ENCODE results near the gene CRABP2. TPM values are rescaled to one million over a fixed set of nuclear protein-coding genes. Genes with fewer than 3 reads are reported as not detected.

The CRABP2 gene
- total RNA-seq, 2 experiments from 2014 or later: 0.78 to 0.90 TPM

DNA sequence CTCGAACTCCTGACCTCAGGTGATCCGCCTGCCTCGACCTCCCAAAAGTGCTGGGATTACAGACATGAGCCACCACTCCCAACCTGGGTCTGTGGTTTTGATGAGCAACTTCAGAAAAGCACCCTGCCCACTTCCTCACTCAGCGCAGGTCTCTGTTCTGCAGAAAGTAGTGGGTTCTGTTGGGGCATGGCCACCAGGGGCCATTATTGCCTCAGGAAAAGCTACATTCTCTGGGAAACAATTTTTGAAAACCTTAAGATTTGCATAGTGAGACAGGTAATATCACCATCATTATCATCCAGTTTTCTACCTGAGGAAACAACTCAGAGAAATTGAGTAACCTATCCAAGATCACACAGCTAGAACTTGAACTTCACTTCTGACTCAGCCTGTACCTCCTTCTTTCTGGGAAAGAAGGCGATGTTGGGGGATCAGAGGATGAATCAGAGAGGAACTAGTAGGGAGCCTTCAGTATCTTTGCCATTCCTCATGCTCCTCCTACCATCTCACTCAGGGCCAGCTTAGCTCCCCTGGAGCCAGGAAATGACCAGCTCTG lies 21.1 kb downstream of the CRABP2 start:
- peaks cover 20% of the 10 kb centered on the region for H3K4me1 Mint-ChIP-seq (ENCODE audit: low read depth)
- ATAC-seq: peak; percentile 79
- H3K27ac Mint-ChIP-seq: no peak overlapping the region
- TF ChIP-seq, protein P1, sequence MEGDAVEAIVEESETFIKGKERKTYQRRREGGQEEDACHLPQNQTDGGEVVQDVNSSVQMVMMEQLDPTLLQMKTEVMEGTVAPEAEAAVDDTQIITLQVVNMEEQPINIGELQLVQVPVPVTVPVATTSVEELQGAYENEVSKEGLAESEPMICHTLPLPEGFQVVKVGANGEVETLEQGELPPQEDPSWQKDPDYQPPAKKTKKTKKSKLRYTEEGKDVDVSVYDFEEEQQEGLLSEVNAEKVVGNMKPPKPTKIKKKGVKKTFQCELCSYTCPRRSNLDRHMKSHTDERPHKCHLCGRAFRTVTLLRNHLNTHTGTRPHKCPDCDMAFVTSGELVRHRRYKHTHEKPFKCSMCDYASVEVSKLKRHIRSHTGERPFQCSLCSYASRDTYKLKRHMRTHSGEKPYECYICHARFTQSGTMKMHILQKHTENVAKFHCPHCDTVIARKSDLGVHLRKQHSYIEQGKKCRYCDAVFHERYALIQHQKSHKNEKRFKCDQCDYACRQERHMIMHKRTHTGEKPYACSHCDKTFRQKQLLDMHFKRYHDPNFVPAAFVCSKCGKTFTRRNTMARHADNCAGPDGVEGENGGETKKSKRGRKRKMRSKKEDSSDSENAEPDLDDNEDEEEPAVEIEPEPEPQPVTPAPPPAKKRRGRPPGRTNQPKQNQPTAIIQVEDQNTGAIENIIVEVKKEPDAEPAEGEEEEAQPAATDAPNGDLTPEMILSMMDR (IDR thresholded peaks at IDR 0.05): peak; percentile 21
- H3K9me3 Mint-ChIP-seq: no peaks in the 10 kb centered on the region
- intact Hi-C loops (cut with micrococcal nuclease): loop anchor here (2.0 to 10.0 kb wide), 2 partner anchors 40 to 210 kb away; partner anchors contain the start of gene PEAR1
- POLR2A ChIA-PET: interaction anchor here (0.6 to 1.6 kb wide), 4 partner anchors 14 to 55 kb away, joined by 3 to 4 read pairs (median 3); no protein-coding TSS in a partner anchor
- no peaks in the 10 kb centered on the region for H3K36me3 Mint-ChIP-seq (ENCODE audit: low read depth)
- H3K27me3 Mint-ChIP-seq: peaks cover 27% of the 10 kb centered on the region
- CTCF ChIA-PET: interaction anchor here (0.6 to 13.3 kb wide), 13 partner anchors 21 to 244 kb away, joined by 3 to 396 read pairs (median 8); partner anchors contain the start of genes CRABP2, ISG20L2, METTL25B and NTRK1
- H3K4me3 Mint-ChIP-seq: no peak overlapping the region
- DNase-seq: peak; percentile 65

DNA sequence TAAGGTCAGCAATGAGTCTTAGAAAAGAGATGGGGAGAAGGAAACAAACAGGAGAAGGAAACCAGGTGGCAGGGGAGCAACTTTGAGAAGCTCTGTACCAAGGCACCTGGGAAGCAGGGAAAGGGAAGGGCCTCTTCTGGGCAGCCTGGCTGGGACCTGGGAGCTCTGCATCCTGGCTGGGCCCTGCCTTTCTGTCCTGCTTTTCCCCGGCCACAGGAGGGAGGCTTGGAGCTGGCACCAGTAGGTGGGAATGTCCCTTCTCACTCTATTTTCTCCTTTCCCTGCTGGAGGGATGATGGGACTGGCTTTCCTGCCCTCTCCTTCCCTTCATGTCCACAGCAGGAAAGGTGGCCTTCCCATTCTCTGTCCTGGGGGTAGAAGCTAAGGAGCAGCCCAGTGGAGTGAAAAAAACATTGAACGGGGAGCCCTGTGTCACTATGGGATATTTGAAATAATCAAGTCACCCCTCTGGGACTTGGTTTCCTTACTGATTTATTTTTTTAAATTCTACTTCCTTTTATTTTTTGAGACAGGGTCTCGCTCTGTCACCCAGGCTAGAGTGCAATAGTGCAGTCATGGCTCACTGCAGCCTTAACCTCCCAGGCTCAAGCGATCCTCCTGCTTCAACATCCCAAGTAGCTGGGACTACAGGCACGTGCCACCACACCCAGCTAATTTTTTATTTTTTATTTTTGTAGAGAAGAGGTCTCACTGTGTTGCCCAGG lies 23.1 kb downstream of the CRABP2 start:
- ChIA-PET CTCF (interaction anchor here (0.7 to 7.5 kb wide), 11 partner anchors 9 to 207 kb away, joined by 3 to 43 read pairs (median 3); partner anchors contain the start of gene METTL25B), POLR2A (interaction anchor here (1.1 kb wide), 1 partner anchor 10 kb away, joined by 4 read pairs; no protein-coding TSS in a partner anchor)
- intact Hi-C loops (cut with micrococcal nuclease): loop anchor here (10.0 kb wide), 1 partner anchor 212 kb away; the partner anchor contains the start of gene PEAR1
- no peaks in the 10 kb centered on the region for H3K36me3 Mint-ChIP-seq (ENCODE audit: low read depth)
- H3K27ac Mint-ChIP-seq: no peak overlapping the region
- peaks cover 29% of the 10 kb centered on the region for H3K4me1 Mint-ChIP-seq (ENCODE audit: low read depth)
- H3K27me3 Mint-ChIP-seq: peaks cover 35% of the 10 kb centered on the region
- DNase-seq (no peak), ATAC-seq (no peak)
- no peaks in the 10 kb centered on the region for H3K9me3 Mint-ChIP-seq
- TF ChIP-seq, protein P1 (IDR thresholded peaks at IDR 0.05): no peak
- H3K4me3 Mint-ChIP-seq: no peak overlapping the region

DNA sequence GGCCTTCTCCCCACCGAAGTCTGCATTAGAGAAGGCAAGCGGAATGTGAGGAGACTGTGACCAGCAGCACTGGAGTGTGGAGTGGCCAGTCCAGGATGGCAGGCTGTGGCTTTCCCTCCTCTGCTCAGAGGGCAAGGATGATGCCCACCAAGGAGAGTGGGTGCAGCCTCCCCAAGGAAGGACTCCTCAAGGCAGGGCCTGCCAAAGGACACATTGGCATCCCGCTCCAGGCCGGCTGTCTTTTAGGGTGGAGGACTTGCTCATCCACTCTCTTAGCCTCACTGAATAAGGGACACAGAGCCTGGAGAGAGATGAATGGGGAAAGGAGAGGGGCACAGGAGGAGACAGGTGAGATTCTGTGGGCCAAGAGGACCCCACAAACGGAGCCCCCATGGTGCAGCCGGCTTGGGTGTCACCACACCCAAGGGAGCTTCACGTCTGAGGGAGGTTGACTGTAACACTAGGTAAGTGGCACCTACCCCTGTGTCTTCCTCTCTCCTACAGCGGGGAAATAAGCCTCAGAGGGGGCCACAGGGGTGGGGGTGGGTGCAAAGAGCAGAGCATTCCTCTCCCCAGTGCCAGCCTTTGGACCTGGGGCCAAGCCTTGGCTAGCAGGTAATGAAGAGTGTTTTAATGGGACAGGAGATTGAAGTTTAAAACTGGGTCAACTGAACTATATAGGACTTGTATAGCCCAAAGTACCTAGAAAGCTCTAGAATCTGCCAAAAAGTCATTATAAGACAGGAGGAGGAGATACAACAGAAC lies 24.0 kb downstream of the CRABP2 start:
- POLR2A ChIA-PET: no interaction called here
- ATAC-seq: no peak

DNA sequence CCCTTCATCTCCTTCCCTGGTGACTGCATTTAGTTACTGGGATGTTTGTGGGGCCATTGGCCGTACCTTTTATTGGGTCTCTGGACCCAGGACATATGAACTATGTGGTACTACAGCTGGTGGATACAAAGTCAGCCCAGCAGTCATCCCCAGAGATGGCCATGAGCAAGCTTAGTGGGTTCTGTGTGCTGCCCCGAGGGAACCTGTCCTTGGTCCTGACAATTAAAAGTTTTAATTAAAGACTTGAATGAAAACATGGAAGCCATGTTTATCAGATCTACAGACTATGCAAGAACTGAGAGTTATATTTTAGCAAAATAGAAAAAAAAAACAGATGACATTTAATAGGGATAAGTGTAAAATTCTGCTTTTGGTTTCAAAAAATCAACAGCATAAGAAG lies 25.3 kb downstream of the CRABP2 start:
- Mint-ChIP-seq H3K36me3 (ENCODE audit: low read depth) (no peaks in the 10 kb centered on the region), H3K4me3 (no peak overlapping the region), H3K4me1 (ENCODE audit: low read depth) (peaks cover 31% of the 10 kb centered on the region), H3K27ac (no peak overlapping the region), H3K9me3 (no peaks in the 10 kb centered on the region), H3K27me3 (peaks cover 50% of the 10 kb centered on the region)
- TF ChIP-seq, protein P1 (IDR thresholded peaks at IDR 0.05): no peak
- ATAC-seq (no peak), DNase-seq (no peak)
- intact Hi-C loops (cut with micrococcal nuclease): loop anchor here (10.0 kb wide), 1 partner anchor 215 kb away; the partner anchor contains the start of gene PEAR1
- CTCF ChIA-PET: interaction anchor here (1.0 to 7.5 kb wide), 9 partner anchors 10 to 295 kb away, joined by 4 to 85 read pairs (median 15); partner anchors contain the start of gene METTL25B
- POLR2A ChIA-PET: interaction anchor here (0.7 kb wide), 1 partner anchor 9 kb away, joined by 3 read pairs; no protein-coding TSS in a partner anchor

More for the DNA sequence above, 24.0 kb downstream of the CRABP2 start:
- H3K36me3 Mint-ChIP-seq (ENCODE audit: low read depth): no peaks in the 10 kb centered on the region
- intact Hi-C loops (cut with micrococcal nuclease): loop anchor here (10.0 kb wide), 1 partner anchor 213 kb away; the partner anchor contains the start of gene PEAR1
- H3K27ac Mint-ChIP-seq: no peak overlapping the region
- peaks cover 31% of the 10 kb centered on the region for H3K4me1 Mint-ChIP-seq (ENCODE audit: low read depth)
- no peak for DNase-seq
- CTCF ChIA-PET: interaction anchor here (1.0 to 7.5 kb wide), 8 partner anchors 8 to 208 kb away, joined by 3 to 72 read pairs (median 6); partner anchors contain the start of gene METTL25B
- H3K9me3 Mint-ChIP-seq: no peaks in the 10 kb centered on the region
- TF ChIP-seq, protein P1 (IDR thresholded peaks at IDR 0.05): no peak
- no peak overlapping the region for H3K4me3 Mint-ChIP-seq
- peaks cover 39% of the 10 kb centered on the region for H3K27me3 Mint-ChIP-seq
